Common myeloid progenitor, CD34-positive (primary cell): Measurements from ENCODE around the gene SDK1.

Experiments used
- CTCF ChIA-PET: fragments of 350-600 bp; sonication (Branson Sonifier 250); formaldehyde crosslinking; loops from one replicate; lab custom pipeline; 2021; ENCODE audit warnings: antibody characterized with exemption; lab: Charles Lee
- POLR2A ChIA-PET: fragments of 350-600 bp; sonication (Branson Sonifier 250); formaldehyde crosslinking; loops from one replicate; lab custom pipeline; 2021; ENCODE audit warnings: antibody characterized with exemption; lab: Charles Lee
- DNase-seq, 3 donors: peaks; one replicate each; pipeline versions ENCODE4 v3.0.0 to v3.0.0-alpha.2; 2013
- H3K27ac ChIP-seq, 2 experiments: 1 replicate in 1 of 2; 2 replicates in 1 of 2; pipeline ENCODE4 v1.7.0; 2013; ENCODE audit warnings: inconsistent platforms in 2 of 2, low read length in 2 of 2, mild to moderate bottlenecking in 2 of 2, low read depth in 1 of 2, moderate library complexity in 1 of 2; ENCODE audit not compliant: severe bottlenecking in 2 of 2, insufficient read depth in 1 of 2, poor library complexity in 1 of 2
- H3K27me3 ChIP-seq, 5 experiments: replicated peaks in 2 of 5; 1 replicate in 3 of 5; 2 replicates in 2 of 5; pipeline versions ENCODE4 v1.6.1 to v1.7.0; 2013; ENCODE audit warnings: low read length in 4 of 5, mild to moderate bottlenecking in 2 of 5, moderate library complexity in 2 of 5, inconsistent platforms in 1 of 5; ENCODE audit not compliant: insufficient read depth in 5 of 5, control insufficient read depth in 4 of 5
- H3K36me3 ChIP-seq, 4 experiments: 1 replicate in 2 of 4; 2 replicates in 2 of 4; pipeline versions ENCODE4 v1.6.1 to v1.7.0; 2013; ENCODE audit warnings: low read length in 3 of 4, control low read depth in 1 of 4, mild to moderate bottlenecking in 1 of 4; ENCODE audit not compliant: control insufficient read depth in 4 of 4, insufficient read depth in 4 of 4
- H3K4me1 ChIP-seq, 4 experiments: 1 replicate in 3 of 4; 2 replicates in 1 of 4; pipeline versions ENCODE4 v1.6.1 to v1.7.1; 2013; ENCODE audit warnings: low read length in 3 of 4, mild to moderate bottlenecking in 3 of 4, control low read depth in 1 of 4, inconsistent platforms in 1 of 4, moderate library complexity in 1 of 4; ENCODE audit not compliant: control insufficient read depth in 4 of 4, insufficient read depth in 4 of 4; ENCODE audit errors: control extremely low read depth in 1 of 4
- H3K4me3 ChIP-seq, 7 experiments: 1 replicate in 4 of 7; 2 replicates in 3 of 7; pipeline versions ENCODE4 v1.5.1 to v1.7.0; 2013; ENCODE audit warnings: mild to moderate bottlenecking in 7 of 7, low read length in 6 of 7, moderate library complexity in 6 of 7, inconsistent platforms in 2 of 7, low read depth in 2 of 7, control low read depth in 1 of 7; ENCODE audit not compliant: insufficient read depth in 4 of 7, control insufficient read depth in 1 of 7; ENCODE audit errors: extremely low read depth in 1 of 7
- H3K9me3 ChIP-seq, 5 experiments: 1 replicate in 4 of 5; 2 replicates in 1 of 5; pipeline versions ENCODE4 v1.6.1 to v1.7.1; 2013; ENCODE audit warnings: low read length in 4 of 5, mild to moderate bottlenecking in 2 of 5, inconsistent platforms in 1 of 5, low read depth in 1 of 5, moderate library complexity in 1 of 5; ENCODE audit not compliant: control insufficient read depth in 4 of 5, insufficient read depth in 2 of 5; ENCODE audit errors: control extremely low read depth in 1 of 5
- WGBS: methylation state at CpG from one replicate; pipeline ENCODE4 v1.1.5; 2013; ENCODE audit not compliant: insufficient coverage; 5-methylcytosine and 5-hydroxymethylcytosine counted together

The SDK1 gene

GRCh38 chr7:4242706-4243105 is 941.7 kb downstream of the SDK1 start:
- CTCF ChIA-PET = no interaction called here
- no peak for DNase-seq
- Histone ChIP-seq H3K4me3 (no peak overlapping the region), H3K27me3 (no peaks in the 10 kb centered on the region), H3K27ac (no peak overlapping the region), H3K9me3 (peaks cover 0 to 15% (median 4%) of the 10 kb centered on the region in 5 experiments), H3K36me3 (no peaks in the 10 kb centered on the region), H3K4me1 (peaks cover 0 to 6% (median 0%) of the 10 kb centered on the region in 4 experiments)
- 87% methylated on average over 8 of the region's 11 CpGs for WGBS
- POLR2A ChIA-PET = no interaction called here

- CTCF ChIA-PET = no interaction called here
- Histone ChIP-seq H3K36me3 (no peaks in the 10 kb centered on the region), H3K4me3 (no peak overlapping the region), H3K4me1 (peaks cover 0 to 6% (median 0%) of the 10 kb centered on the region in 4 experiments), H3K9me3 (peaks cover 0 to 15% (median 4%) of the 10 kb centered on the region in 5 experiments), H3K27me3 (no peaks in the 10 kb centered on the region), H3K27ac (no peak overlapping the region)
- 93% methylated on average over 3 of the region's 4 CpGs for WGBS
- POLR2A ChIA-PET = no interaction called here
- no peak for DNase-seq
Measured at GRCh38 chr7:4244041-4244440, 943.0 kb downstream of the SDK1 start.

- CTCF ChIA-PET = no interaction called here
Measured at GRCh38 chr7:4244635-4245034, 943.6 kb downstream of the SDK1 start.

GRCh38 chr7:4245135-4245865 is 944.2 kb downstream of the SDK1 start:
- Histone ChIP-seq H3K4me1 (peaks cover 0 to 6% (median 0%) of the 10 kb centered on the region in 4 experiments), H3K27ac (no peak overlapping the region), H3K4me3 (no peak overlapping the region), H3K9me3 (peaks cover 0 to 15% (median 4%) of the 10 kb centered on the region in 5 experiments), H3K27me3 (no peaks in the 10 kb centered on the region), H3K36me3 (no peaks in the 10 kb centered on the region)
- ChIA-PET CTCF (no interaction called here), POLR2A (no interaction called here)
- no peak for DNase-seq
- 98% methylated on average over 17 of the region's 19 CpGs for WGBS

More at GRCh38 chr7:4244635-4245034, 943.6 kb downstream of the SDK1 start:
- H3K27me3 ChIP-seq = no peaks in the 10 kb centered on the region
- DNase-seq = no peak
- no peak overlapping the region for H3K4me3 ChIP-seq
- no peak overlapping the region for H3K27ac ChIP-seq
- peaks cover 0 to 6% (median 0%) of the 10 kb centered on the region in 4 experiments for H3K4me1 ChIP-seq
- 97% methylated on average over 5 of the region's 6 CpGs for WGBS
- H3K9me3 ChIP-seq = peaks cover 0 to 15% (median 4%) of the 10 kb centered on the region in 5 experiments
- H3K36me3 ChIP-seq = no peaks in the 10 kb centered on the region
- POLR2A ChIA-PET = no interaction called here

- no peaks in the 10 kb centered on the region for H3K27me3 ChIP-seq
- DNase-seq = no peak
- no peak overlapping the region for H3K27ac ChIP-seq
- 95% methylated on average over 11 of the region's 12 CpGs for WGBS
- H3K36me3 ChIP-seq = no peaks in the 10 kb centered on the region
- ChIA-PET CTCF (no interaction called here), POLR2A (no interaction called here)
- H3K9me3 ChIP-seq = peaks cover 0 to 15% (median 4%) of the 10 kb centered on the region in 5 experiments
- peaks cover 0 to 1% (median 0%) of the 10 kb centered on the region in 4 experiments for H3K4me1 ChIP-seq
- H3K4me3 ChIP-seq = no peak overlapping the region
Measured at GRCh38 chr7:4245866-4246470, 944.9 kb downstream of the SDK1 start.

- Histone ChIP-seq H3K27me3 (no peaks in the 10 kb centered on the region), H3K9me3 (peaks cover 0 to 15% (median 4%) of the 10 kb centered on the region in 5 experiments), H3K27ac (no peak overlapping the region), H3K4me3 (no peak overlapping the region), H3K4me1 (no peaks in the 10 kb centered on the region), H3K36me3 (no peaks in the 10 kb centered on the region)
- no peak for DNase-seq
- ChIA-PET CTCF (no interaction called here), POLR2A (no interaction called here)
- WGBS = 94% methylated on average over 10 of the region's 11 CpGs
Measured at GRCh38 chr7:4246536-4246935, 945.5 kb downstream of the SDK1 start.
